ENCODE measurements around the gene ATP6AP2.

- no peak for TF ChIP-seq CTCF (IDR thresholded peaks at IDR 0.05; ENCODE audit: low read depth, low read length, missing input control)
- TF ChIP-seq YY1 (IDR thresholded peaks at IDR 0.05): no peak
- TF ChIP-seq JUND (IDR thresholded peaks at IDR 0.05): no peak
- no peak for TF ChIP-seq RXRA (IDR thresholded peaks at IDR 0.05)
- no peak for TF ChIP-seq MAX (IDR thresholded peaks at IDR 0.05)
- no peak for TF ChIP-seq REST (IDR thresholded peaks at IDR 0.05)
- TF ChIP-seq NR2F2 (IDR thresholded peaks at IDR 0.05): no peak
- TF ChIP-seq GABPA (IDR thresholded peaks at IDR 0.05 in 1 of 2, conservative IDR thresholded peaks at IDR 0.05 in 1 of 2): no peak
- no peak for TF ChIP-seq FOXA1 (IDR thresholded peaks at IDR 0.05)
- no peak for TF ChIP-seq ATF3 (IDR thresholded peaks at IDR 0.05)
- TF ChIP-seq RAD21 (IDR thresholded peaks at IDR 0.05): no peak
- TF ChIP-seq HNF4G (IDR thresholded peaks at IDR 0.05): no peak
- TF ChIP-seq ZBTB33 (IDR thresholded peaks at IDR 0.05): no peak
- no peak for TF ChIP-seq SP1 (IDR thresholded peaks at IDR 0.05)
These were observed 16.3 kb upstream of the ATP6AP2 start for GRCh38 chrX:40564447-40564846.
